ENCODE data around the gene CHRM1.

DNA sequence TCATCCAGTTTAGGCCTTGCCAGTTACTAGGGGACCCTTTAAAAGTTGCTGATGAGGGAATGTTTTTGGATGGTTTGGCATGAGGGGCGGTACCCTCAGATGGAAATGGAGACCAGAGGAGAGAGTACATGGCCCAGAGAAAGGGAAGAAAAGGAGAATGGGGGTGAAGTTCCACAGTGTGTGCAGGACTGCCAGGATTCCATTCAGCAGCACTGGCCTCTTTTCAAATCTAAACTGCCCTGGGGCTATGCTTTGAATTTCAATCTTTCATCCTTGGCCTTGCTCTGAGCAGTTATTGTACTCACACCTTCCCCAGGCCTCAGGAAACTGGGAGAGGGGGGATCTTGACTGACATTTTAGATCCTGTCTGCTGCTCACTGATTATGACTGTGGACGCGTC lies 37.5 kb downstream of the CHRM1 start:
- TF ChIP-seq, protein P1, sequence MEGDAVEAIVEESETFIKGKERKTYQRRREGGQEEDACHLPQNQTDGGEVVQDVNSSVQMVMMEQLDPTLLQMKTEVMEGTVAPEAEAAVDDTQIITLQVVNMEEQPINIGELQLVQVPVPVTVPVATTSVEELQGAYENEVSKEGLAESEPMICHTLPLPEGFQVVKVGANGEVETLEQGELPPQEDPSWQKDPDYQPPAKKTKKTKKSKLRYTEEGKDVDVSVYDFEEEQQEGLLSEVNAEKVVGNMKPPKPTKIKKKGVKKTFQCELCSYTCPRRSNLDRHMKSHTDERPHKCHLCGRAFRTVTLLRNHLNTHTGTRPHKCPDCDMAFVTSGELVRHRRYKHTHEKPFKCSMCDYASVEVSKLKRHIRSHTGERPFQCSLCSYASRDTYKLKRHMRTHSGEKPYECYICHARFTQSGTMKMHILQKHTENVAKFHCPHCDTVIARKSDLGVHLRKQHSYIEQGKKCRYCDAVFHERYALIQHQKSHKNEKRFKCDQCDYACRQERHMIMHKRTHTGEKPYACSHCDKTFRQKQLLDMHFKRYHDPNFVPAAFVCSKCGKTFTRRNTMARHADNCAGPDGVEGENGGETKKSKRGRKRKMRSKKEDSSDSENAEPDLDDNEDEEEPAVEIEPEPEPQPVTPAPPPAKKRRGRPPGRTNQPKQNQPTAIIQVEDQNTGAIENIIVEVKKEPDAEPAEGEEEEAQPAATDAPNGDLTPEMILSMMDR (IDR thresholded peaks at IDR 0.05; ENCODE audit: insufficient read depth, low read depth, low read length) = no peak
- no peak for TF ChIP-seq EZH2 (IDR thresholded peaks at IDR 0.05; ENCODE audit: insufficient read depth, low read length)
